NCI-H2107 treated with DMSO at 0.1 percent for 48 hours (cell line): ENCODE results near the gene TRMT11.
"Not testable (repeated sequence)": the region's sequence is repeated elsewhere in the genome, so short reads cannot be mapped to it uniquely, and the experiment has no call there.

Experiments
- DNase-seq: peaks from one replicate; lab custom pipeline; 2025; ENCODE audit not compliant: unreplicated experiment; lab: John Stamatoyannopoulos, UW

TRMT11 gene

DNA sequence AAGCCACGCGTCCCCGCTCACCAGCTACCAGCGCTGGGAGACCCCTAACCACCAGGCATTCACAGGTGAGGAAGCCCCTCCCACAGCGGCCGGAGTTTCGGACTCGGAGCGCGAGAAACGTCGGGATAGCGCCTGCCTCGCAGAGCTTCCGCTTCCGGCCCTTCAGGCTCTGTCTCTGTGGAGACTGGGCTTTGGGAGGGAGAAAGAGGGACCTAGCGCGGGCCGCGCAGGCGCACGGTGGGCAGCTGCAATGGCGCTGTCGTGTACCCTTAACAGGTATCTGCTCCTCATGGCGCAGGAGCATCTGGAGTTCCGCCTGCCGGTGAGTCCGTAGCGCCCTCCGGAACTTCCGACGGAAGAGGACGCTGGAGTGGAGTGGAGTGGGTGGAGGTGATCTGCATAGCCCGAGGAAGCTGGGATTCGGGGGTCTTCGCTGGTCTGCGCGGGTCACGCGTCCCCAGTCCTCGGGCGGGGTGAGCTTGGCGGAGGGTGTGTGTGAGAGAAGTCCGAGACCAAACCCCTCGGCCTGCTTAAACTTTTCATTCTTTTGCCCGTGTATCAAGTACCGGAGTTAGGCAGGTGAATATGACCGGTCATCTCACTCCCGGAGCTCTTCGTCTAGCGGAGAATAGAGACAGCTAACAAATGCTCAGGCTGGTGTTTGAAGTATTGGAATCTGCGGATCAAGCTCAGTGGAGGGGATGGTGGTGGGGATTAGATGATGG, at the start of gene TRMT11:
TSS of gene TRMT11 (plus strand) at position 240 of the 725 bp plus-strand sequence. CDS start at position 251, 11 bp downstream.
- DNase-seq: peak; percentile 86

DNA sequence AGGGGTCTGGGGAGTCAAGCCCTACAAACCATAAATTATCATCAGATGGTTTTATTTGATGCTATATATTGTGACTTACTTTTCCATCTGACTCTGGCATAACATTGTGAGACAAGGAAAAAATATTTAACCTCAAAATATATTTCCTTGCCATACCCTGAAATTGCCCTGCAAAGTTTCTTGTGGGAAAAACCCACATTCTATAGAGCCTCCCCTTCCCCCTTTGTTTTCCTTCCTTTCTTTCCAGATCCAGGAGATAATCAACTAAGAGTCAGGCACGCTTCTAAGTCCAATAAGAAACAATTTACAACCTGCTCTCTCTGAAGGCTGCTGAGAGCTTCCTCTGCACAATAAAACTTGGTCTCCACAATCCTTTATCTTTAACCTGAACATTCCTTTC, 47.3 kb upstream of the TRMT11 start:
- no peak for DNase-seq

DNA sequence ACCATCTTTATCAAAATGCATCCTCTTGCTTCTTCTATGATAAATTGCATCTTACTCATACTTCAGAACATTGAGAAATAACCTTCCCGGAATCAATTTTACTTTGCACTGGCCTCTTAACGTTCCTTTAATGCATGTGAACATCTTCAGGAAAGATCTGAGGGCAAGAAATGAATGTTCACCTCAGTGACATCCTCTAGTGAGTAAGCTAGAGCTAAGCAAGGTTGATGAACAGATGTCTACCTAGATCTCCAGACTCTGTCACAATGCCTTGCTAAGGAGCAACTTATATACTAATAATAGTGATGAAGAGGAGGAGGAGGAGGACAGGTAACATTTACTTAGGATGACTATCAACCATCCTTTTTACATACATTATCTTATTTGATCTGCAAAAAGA, 46.5 kb upstream of the TRMT11 start:
- no peak for DNase-seq

DNA sequence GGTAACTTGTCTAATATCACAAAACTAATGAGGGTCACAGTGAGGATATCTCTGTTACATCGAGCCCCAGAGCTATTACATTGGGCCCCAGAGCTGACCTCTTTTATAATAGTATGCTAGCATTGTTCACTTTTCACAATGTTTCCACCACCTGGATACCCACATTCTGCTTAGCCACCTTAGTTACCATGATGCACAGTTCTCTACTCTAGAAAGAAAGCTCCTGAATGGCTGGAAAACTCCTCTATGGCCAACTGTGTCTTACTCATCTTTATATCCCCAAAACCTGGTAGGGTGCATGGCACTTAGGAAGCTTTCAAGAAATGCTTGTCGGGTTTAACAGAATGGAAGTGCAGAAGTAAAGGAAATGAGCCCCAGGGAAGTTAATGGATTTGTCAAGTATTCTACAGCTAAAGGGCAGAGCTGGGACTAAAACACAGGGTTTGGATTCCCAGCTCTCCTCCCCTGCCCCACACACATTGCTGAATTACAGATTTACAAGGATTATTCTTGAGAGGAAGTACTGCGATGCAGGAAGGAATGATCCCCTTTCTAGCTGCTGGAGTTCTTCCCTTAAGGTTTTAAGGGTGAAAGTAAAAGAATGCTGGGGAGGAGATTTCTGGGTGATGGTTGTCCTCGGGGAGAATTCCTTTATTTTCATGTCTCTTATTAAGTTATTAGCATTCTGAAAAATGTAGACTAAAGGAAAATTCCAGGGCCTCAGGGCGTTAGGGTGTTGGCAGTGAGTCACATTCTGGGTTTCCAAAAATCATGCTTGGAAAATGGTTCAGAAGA, 45.9 kb upstream of the TRMT11 start:
- DNase-seq: no peak

DNA sequence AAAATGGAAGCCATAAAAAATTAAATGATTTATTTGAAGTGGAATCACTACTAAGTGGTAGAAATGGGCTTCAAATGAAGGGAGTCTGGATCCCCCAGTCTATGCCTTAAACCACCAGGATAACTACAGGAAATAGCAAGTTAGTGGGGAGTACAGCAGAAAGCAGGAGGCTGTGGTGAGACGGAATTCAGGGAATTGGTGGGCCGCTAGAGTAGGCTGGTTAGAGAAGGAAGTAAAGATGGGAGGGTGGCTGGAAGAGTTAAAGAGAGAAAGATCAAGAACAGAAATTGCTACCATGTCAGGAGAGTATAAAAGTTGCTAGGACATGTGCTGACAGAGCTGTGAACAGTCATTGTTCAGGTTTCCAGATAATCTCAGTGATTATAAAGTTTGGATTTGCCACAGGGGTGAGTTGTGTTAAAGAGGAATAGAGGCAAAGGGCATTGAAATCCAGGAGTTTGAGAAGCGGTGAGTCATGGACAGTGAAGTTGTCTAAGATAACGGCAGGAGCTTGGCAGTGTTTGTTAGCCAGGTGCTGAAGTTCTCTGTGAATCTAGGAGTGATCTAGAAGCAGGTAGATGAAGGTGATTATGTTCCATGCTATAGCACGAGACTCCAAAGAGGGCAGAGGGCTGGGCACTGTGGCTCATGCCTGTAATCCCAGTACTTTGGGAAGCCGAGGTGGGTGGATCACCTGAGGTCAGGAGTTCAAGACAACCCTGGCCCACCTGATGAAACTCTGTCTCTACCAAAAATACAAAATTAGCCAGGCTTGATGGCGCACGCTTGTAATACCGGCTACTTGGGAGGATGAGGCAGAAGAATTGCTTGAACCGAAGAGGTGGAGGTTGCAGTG, 43.4 kb upstream of the TRMT11 start:
- DNase-seq: no peak

DNA sequence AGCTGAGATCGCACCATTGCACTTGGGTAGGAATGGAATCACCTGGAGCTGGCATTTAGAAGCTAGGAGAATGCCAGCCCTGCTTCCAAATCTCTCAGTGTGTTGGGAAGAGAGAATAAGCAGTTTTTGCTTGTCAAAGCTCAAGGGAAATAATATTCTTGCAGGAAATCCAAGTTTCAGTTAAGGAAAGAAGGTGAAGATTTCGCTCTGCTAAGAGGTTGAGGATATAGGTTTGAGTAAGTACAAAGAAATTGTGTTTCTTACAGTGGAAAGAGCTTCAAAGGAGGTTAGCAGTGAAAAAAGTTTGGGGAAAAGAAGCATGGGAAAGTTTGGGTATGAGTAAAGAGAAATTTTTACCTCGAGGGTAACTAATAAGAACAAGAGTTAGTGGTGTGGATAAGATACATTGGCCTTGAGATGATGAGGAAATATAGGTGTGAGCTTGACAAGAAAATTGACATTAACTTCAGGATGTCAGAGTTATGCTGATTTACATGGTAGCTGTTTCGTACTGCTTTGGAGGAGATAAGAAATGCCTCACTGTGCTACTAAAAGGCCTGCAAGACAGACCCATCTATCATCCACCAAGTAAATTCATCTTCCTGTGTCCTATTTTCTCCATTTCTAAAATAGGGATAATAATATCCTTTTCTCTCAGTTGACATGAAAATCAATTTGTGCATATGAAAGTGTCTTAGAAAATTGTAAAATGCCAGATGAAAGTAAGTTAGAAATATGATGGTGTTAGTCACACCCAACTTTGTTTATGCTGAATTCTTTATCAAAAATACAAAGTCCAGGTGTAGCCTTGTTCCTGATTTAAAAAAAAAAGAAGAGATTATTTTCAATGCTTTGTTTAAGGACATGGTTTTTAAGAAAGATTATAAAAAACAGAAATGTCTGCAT, 42.6 kb upstream of the TRMT11 start:
- DNase-seq: no peak

DNA sequence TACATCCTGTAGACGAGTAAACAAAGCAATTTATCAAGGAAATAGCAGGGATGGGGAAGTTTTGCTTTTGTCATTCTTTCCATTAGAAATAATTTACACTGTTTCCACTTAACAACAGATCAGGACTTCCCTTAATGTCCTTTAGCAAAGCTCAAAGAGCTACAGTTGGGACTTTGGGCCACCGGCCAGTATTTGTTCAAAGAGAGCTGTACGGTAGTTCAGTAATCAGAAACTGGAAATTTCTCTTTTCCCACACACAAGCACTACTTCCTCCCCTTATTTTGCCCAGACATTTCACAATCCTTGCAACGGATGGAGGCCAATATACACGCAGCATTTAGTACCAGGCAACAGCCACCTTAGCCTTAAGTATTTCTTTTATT, 41.9 kb upstream of the TRMT11 start:
- DNase-seq: no peak

DNA sequence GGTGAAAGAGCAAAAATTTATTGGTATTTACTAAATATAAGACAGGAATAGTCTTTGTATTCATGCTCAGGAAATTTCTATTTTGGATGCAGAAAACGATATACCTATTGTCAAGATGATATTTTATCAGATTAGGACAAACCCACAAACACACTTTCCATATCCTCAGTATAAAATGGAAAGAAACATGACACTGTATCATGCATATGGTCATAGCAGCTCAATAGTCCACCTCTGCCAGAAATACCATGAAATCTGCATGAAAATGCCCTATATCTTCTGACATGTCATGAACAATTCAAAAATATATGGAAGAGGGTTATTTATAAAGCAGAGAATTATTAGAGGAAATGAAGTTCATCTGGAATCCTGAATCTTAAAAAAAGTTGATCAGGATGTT, 41.4 kb upstream of the TRMT11 start:
- DNase-seq: no peak

DNA sequence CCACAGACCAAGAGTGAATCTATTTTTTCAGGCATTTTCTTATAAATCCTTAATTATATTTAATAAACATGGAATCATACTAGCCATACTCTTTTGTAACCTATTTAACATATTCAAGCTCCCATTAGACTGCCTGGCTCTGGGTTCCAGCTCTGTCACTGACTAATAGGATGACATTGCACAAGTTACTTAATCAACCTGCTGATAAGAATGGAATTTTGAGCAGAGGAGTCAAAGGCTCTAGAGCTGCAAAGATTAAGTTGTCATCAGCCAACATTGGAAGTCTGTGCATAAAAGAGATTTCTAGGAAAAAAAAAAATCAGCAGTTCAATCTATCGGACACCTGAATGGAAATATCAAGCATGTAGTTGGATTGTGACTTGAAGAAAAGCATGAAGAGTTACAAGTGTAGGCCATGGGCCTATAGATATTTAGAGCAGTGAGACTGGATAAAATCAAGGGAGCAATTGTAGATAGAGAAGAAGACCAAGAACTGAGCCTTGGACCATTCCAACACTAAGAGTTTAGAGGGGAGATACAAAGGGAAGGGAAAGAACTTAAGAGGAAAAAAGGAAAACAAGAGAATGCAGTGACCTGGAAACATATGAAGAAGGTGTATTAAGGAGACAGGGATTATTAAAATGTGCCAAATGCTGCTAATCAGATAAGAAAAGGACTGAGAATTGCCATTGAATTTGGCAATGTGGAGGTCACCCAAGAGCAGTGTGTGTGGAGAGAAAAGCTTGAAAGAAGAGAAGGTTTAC, 40.8 kb upstream of the TRMT11 start:
- no peak for DNase-seq

DNA sequence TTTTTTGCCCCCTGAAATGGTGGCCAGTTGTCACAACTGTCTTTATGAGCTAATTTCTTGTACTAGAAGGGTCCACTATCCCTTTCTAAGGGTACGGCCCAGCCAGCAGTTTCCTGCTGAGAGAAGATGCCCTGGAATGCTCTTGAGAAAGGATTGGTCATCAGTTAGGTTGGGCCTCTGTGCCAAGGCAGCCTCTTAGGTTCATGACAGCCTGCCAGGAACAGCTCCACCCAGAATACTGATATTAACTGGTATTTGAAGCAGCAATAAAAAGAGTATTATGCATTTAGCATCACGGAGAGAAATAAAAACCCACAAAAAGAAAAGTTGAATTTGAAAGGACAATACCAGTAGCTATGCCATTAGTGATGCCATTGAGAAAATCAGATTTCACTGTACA, 38.7 kb upstream of the TRMT11 start:
- DNase-seq: no peak

DNA sequence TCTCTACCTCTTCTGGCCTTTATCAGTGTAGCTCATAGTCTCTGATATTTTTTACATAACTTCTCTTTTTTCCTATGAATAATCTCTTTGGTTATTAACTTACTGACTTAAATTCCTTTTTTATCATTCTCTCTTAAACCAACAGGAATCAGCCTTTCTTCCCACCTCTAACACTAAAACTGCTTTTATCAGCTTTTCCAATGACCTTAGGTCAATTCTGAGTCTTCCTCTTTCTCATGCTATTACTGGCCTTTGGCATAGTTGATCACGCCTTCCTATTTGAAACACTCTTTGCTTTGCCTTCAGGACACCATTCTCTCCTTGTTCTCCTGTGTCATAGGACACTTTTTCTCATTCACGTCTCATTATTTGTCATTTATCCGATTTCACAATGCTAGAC, 37.9 kb upstream of the TRMT11 start:
- DNase-seq: no peak

DNA sequence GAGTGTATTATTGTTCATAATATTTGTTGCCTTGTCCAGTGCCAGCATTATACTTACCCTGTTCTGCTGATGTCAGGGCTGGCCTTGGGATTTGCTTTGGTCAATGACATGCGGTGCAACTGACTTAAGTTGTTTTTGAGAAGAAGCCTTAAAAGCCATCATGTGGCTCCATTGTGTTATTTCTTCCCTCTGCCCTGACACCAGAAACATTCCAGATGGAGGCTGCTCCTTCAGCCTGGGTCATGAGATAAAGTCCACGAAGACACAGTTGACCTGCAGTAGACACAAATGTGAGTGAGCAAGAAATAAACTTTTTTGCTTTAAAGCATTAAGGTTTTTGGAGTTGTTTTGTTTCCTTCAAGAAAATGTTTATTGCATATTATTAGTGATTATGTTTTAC, 37.3 kb upstream of the TRMT11 start:
- no peak for DNase-seq

DNA sequence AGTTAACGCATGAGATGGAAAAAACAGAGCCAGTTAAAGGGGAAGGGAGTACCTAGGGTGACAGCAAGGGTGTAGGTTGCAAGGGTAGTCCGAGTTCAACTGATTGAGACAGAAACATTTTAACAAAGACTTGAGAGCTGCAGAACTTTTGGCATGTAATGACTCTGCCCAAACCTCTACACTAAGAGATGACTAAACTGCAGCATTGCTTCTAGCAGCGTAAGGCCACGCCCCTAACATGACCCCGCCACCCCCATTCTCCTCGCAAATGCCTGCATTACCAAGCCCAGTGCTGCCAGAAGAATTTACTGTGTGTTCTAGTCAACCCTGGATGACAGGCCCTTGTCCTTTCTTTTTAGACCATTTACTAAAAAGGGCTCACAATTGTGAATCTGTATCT, 36.0 kb upstream of the TRMT11 start:
- DNase-seq: no peak

DNA sequence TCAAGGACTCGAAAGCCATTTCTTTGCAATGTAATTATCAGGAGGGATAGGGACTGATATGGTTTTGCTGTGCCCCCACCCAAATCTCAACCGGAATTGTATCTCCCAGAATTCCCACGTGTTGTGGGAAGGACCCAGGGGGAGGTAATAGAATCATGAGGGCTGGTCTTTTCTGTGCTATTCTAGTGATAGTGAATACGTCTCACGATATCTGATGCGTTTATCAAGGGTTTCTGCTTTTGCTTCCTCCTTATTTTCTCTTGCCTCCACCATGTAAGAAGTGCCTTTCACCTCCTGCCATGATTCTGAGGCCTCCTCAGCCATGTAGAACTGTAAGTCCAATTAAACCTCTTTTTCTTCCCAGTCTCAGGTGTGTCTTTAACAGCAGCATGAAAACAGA, 35.6 kb upstream of the TRMT11 start:
- DNase-seq: not testable (repeated sequence)

DNA sequence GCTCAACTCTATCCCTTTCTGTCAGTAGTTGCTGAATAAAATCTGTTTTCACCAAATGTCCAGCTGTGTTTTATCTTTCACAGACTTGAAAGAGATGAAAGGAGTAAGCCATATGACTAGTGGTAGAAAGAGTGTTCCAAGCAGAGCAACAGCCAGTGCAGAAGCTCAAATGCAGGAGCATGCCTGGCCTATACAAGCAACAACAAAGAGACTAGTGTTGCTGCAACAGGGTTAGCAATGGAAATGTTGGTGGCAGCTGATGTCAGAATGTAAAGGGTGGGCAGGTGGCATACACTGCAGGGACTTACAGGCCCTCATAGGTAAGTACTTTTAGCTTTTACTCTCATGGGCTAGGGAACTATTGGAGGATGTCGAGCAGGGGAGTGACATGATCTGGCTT, 35.0 kb upstream of the TRMT11 start:
- no peak for DNase-seq

DNA sequence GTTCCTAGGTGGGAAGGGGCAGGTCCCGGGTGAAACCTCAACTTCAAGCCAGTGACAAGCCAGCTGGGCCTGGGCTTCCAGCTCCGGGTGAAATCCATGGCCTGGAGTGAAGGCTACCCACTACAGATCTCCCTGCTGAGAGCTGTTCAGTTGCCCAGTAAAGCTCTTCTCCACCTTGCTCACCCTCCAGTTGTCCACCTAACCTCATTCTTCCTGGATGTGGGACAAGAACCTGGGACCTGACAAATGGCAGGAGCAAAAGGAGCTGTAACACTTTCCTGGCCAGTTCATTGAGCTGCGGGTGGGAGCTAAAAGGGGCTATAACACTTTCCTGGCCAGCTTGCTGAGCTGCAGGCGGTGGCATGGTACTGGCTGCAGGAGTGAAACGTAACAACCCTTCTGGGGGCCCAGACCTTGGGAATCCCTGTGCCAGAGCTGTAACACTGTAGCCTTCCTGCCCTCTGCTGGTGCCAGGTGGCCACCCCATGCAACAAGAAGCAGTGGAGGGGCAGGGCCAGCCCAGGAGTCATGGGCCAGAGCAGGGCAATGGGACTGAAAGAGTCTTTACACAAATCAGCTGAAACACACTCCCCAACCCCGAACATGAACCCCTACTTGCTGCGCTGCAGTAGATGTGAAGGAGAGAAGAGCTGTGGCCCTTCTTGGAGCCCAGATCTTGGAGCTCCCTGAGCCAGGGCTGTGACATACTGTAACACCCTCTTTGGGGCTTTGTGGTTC, 33.4 kb upstream of the TRMT11 start:
- no peak for DNase-seq

DNA sequence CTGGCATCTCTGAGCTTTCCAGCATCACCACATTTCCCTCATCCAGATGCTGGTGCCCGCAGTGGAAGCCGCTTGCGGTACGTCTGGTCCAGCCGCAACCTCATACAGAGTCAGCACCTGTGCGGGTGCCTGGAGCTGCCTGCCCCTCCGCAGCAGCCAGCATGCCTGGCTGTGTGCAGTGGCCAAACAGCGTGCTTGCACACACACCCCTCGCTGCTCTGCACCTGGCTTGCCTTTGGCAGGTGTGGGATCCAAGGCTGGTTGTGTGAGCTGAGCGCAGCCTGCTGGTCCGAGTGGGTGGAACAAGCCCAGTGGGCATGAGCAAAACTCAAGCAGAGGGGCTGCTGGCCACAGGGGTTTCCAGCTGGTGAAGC, 32.9 kb upstream of the TRMT11 start:
- DNase-seq: peak; percentile 82

DNA sequence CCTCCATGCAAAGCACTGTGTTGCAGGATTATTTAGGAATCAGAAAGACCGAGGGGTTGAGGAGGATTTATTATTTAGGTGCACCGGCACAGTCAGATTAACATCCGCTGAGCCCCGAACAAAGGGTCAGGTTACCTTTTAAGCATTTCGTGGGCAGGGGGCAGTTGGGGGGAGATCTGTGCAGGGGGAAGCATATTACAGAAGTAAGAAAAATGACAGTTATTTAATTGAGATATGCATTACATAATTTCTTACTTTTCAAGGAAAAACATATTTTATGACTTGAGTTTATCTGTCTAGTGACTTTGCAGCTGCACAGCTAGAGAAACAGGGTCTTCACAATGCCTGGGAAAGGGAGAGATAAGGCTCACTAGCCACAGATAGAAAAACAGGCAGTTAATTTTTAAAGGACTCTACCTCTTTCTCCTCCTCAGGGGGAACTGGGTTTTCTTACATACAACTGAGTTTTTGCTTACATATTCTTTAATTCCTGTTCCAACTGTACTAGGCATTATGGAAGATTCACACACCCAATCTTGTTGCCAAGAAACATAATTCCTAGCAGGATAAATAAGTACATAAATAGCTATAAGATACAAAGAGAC, 31.5 kb upstream of the TRMT11 start:
- DNase-seq: no peak

DNA sequence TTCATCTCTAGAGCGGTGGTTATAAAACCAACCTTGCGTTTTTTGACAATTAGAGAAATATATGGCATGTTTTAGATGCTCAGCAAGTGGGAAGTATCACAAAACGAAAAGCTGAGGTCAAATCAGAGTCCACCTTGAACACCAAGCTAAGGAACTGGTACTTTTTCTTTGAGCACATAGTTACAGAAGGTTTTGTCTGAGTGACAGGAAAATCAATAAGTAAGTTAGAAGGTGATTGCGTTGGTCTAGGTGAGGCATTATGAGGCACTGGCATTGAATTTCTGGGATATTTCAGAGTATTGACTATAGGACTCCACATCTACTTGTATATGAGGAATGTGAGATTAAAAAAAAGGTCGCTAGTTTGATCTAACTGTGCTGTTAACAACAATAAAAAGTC, 30.4 kb upstream of the TRMT11 start:
- DNase-seq: no peak
